Measurements from ENCODE around the gene SPINK2.
A peak's percentile ranks its signal among the peaks of the same experiment; 100 is the strongest.

SPINK2 gene

DNA sequence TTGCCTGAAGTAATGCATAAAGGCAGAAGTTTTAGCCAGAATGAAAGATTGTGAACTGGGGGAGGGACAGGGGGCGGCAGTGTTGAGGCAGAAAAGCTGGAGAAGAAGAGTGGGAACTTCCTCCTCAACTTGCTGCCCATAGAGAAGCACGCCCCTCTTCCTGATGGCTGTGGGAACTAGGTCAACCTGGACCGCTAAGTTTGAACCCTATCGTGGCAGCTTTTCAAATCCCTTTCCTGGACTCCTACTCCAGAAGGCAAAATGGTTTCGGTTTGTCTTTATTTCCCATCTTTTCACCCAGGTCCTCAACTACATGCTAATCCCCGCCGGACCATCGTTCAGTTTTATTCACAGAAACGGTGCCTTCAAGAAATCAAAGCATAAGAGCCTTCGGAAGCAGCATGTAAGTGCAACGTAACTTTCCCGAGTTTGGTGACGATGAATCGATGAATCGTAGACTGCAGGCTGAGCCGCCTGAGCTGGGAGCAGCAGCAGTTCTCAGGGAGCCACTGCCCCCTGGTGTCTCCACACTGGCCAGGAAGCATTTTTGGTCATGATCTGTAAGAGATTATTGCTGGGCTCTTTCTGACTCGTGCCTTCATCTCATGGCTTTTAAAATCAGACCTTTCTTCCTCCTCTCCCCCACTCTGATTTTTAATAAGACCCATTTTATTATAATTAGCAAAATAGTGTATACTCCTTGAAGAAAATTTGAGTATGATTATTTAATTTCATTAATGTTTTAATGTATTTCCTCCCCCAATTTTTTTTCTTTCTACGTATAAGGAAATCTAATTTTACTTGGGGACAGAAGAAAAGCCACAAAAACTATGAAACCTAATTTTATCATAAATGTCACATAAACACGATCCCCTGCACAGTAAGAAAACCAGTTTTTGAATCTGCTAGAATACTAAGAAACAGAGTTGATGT lies 21.4 kb downstream of the SPINK2 start:
- DNase-seq: peak; percentile 45

- DNase-seq: no peak
Observed at GRCh38 chr4:56799161-56799759, 22.2 kb downstream of the SPINK2 start.

- no peak for DNase-seq
Observed at GRCh38 chr4:56796211-56796610, 25.3 kb downstream of the SPINK2 start.

DNA sequence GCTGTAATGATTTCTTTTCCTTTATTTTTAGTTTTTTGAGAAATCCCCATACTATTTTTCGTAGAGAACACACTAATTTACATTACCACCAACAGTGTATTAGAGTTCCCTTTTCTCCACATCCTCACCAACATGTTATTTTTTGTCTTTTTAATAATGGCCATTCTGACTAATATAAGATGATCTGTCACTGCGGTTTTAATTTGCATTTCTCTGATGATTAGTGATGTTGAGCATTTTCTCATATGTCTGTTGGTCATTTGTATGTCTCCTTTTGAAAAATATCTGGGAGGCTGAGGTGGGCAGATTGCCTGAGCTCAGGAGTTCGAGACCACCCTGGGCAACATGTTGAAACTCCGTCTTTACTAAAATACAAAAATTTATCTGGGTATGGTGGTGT lies 30.2 kb downstream of the SPINK2 start:
- no peak for DNase-seq

DNA sequence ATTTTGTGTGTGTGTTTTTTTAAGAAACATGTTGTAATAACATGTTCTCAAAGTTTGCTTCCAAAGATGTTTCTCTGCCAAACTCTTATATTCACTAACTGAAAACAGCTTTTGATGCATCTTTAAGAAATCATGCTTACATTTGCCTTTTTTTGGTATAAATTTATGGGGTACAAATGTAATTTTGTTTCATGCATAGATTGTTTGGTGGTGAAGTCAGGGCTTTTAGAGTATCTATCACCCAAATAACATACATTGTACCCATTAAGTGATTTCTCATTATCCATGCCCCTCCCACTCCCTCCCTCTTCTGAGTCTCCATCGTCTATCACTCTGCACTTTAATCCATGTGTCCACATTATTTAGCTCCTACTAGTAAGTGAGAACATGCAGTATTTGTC lies 30.8 kb downstream of the SPINK2 start:
- DNase-seq: no peak

DNA sequence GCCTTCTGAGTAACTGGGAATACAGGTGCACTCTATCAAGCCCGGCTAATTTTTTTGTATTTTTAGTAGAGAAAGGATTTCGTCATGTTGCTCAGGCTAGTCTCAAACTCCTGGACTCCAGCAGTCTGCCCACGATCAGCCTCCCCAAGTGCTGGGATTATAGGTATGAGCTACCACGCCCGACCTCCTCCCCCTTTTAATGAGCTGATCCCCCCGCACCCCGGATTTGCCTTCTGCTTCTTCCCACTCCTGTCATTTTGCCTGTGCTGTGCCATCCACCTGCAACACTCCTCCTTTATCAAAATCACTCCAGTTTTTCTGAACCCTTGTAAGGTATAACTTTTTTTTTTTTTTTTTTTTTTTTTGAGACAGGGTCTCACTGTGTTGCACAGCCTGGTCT lies 33.4 kb downstream of the SPINK2 start:
- no peak for DNase-seq

DNA sequence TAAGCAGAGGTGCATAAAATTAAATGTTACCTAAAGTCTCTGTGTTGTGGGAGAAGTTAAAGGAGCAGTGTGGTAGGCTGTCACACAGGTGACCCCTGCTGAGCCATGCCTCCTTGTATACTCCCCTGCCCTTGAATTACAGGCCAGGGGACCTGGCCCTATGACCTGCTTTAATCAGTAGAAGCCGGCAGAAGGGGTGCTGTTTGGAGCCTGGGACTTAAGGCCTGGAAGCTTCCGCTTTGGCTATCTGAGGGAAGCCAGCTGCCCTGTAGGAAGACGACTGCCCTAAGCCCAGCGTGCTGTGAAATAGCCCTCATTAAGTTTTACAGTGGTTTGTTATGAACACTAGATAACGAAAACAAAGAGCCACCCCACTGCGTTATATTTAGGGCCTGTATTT lies 34.1 kb downstream of the SPINK2 start:
- no peak for DNase-seq

GRCh38 chr4:56786955-56787354 lies 34.5 kb downstream of the SPINK2 start:
- DNase-seq: no peak

- DNase-seq: no peak
Observed at GRCh38 chr4:56783986-56784385, 37.5 kb downstream of the SPINK2 start.

DNA sequence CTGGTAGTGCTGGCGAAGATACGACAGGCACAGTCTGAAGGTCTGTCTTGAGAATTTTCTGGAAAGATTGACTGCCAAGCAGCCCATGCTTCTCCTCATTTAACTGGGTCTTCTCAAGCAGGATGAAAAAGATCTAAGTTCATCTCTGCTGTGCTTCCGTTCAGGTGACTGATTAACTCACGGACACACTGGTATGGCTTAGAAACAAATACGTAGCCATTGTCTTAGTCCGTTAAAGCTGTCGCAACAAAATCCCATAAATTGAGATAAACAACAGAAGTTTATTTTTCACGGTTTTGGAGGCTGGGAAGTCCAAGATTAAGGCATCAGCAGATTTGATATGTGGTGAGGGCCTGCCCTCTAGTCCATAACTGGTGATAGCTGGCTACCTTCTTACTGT lies 39.5 kb downstream of the SPINK2 start:
- no peak for DNase-seq

- no peak for DNase-seq
Observed at GRCh38 chr4:56773346-56773745, 48.2 kb downstream of the SPINK2 start.

DNA sequence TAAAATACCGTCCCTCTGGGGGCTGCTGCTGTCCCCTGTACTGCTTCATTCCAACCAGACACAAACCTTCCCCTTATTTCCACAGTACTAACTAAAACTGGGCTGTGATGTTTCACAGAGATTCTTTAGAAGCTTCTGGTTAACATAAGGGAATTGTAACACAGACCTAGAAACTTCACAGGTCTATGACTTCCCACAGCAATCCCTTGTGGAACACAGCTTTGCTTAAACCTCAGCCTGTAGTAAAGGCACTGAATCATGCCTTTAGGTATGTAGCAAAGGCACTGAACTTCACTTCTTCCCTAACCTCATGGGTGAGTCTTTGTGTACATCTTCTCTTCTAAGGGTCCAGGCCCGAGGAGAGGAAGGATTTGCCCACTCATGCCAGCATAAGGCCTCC lies 49.4 kb downstream of the SPINK2 start:
- DNase-seq: no peak

GRCh38 chr4:56768763-56769162 lies 52.7 kb downstream of the SPINK2 start:
- no peak for DNase-seq

- DNase-seq: no peak
Observed at GRCh38 chr4:56768316-56768715, 53.2 kb downstream of the SPINK2 start.

DNA sequence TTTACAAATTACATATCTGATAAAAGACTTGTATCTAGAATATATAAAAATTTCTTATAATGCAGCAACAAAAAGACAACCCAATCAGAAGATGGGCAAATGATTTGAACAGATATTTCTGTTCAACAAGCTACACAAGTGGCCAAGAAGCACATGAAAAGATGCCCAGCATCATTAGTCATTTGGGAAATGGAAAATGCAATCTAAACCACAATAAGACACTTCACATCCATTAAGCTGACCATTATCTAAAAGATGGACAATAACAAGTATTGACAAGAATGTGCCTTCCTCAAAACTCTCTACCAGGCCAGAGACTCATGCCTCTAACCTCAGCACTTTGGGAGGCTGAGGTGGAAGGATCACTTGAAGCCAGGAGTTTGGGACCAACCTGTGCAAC lies 53.9 kb downstream of the SPINK2 start:
- DNase-seq: no peak

DNA sequence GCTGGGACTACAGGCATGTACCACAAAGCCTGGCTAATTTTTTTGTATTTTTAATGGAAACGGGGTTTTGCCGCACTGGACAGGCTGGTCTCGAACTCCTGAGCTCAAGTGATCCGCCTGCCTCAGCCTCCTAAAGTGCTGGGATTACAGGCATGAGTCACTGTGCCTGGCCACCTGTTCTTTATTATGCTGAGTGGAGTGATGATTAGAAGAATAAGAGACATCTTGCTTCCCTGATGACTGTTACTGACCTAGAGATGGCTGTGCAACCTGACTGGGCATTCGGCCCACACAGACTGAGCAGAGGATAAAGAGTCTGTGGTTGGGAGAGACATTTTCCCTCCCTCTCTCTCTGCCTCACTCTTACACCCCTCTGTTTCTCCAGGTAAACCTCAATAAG lies 56.7 kb downstream of the SPINK2 start:
- no peak for DNase-seq

DNA sequence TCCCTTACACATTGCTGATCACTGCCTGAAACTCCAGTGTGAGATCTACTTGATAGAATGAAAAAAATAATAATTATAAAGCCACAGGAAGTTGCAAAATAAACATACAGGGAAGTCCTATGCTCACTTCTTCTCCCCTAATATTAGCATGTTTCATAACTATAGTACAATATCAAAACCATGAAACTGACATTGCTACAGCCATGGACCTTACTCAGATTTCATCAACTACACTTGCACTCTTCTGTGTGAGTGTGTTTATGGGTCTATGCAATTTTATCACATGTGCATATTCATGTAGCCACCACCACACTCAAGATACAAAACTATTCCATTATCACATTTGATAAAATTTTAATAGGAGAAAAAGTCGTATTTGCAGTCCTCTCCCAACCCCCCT lies 57.3 kb downstream of the SPINK2 start:
- no peak for DNase-seq

GRCh38 chr4:56762484-56763250 lies 58.8 kb downstream of the SPINK2 start:
- DNase-seq: no peak

- DNase-seq: no peak
Observed at GRCh38 chr4:56760183-56760582, 61.3 kb downstream of the SPINK2 start.

Measured in NCI-H526 treated with DMSO at 0.1 percent for 48 hours (cell line).